GM19239 (cell line): ENCODE data around the gene RNF44.
A peak's percentile ranks its signal among the peaks of the same experiment; 100 is the strongest.

ENCODE experiments used
- DNase-seq: peaks from one replicate; pipeline ENCODE4 v3.0.0; 2011; ENCODE audit warnings: low spot score; ENCODE audit not compliant: insufficient read length
- FAIRE-seq: peaks from 2 replicates; lab custom pipeline; 2011; peaks lifted over from hg19 to GRCh38; lab: Jason Lieb, UNC

RNF44 gene

GRCh38 chr5:176537554-176538229 lies 490 bp upstream of the RNF44 start:
- FAIRE-seq = peak; percentile 96
- DNase-seq = peak; percentile 83

GRCh38 chr5:176536132-176536901 lies 885 bp downstream of the RNF44 start:
- DNase-seq (peak; percentile 69), FAIRE-seq (peak; percentile 60)

- no peak for FAIRE-seq
- no peak for DNase-seq
Observed at GRCh38 chr5:176535664-176536131, 1.5 kb downstream of the RNF44 start.

GRCh38 chr5:176535101-176535663 lies 2.0 kb downstream of the RNF44 start:
- FAIRE-seq (peak; percentile 97), DNase-seq (no peak)

GRCh38 chr5:176534640-176535039 lies 2.6 kb downstream of the RNF44 start:
- DNase-seq = no peak
- peak; percentile 28 for FAIRE-seq

- DNase-seq (no peak), FAIRE-seq (peak; percentile 79)
Observed at GRCh38 chr5:176533894-176534611, 3.1 kb downstream of the RNF44 start.

- DNase-seq (no peak), FAIRE-seq (peak; percentile 56)
Observed at GRCh38 chr5:176533390-176533789, 3.8 kb downstream of the RNF44 start.

GRCh38 chr5:176532795-176533194 lies 4.4 kb downstream of the RNF44 start:
- DNase-seq (no peak), FAIRE-seq (no peak)

GRCh38 chr5:176531902-176532493 lies 5.2 kb downstream of the RNF44 start:
- DNase-seq = no peak
- no peak for FAIRE-seq

- FAIRE-seq (no peak), DNase-seq (no peak)
Observed at GRCh38 chr5:176530983-176531901, 6.0 kb downstream of the RNF44 start.

GRCh38 chr5:176530393-176530982 lies 6.7 kb downstream of the RNF44 start:
- DNase-seq (no peak), FAIRE-seq (no peak)

GRCh38 chr5:176529741-176530141 lies 7.5 kb downstream of the RNF44 start:
- peak; percentile 68 for DNase-seq
- no peak for FAIRE-seq

- FAIRE-seq (no peak), DNase-seq (no peak)
Observed at GRCh38 chr5:176529116-176529740, 8.0 kb downstream of the RNF44 start.

- FAIRE-seq (no peak), DNase-seq (no peak)
Observed at GRCh38 chr5:176528761-176529115, 8.5 kb downstream of the RNF44 start.

- DNase-seq = no peak
- no peak for FAIRE-seq
Observed at GRCh38 chr5:176528301-176528700, 8.9 kb downstream of the RNF44 start.

- DNase-seq (no peak), FAIRE-seq (no peak)
Observed at GRCh38 chr5:176527246-176528222, 9.7 kb downstream of the RNF44 start.

GRCh38 chr5:176526462-176526861 lies 10.7 kb downstream of the RNF44 start:
- no peak for DNase-seq
- no peak for FAIRE-seq
